Measurements from ENCODE around the gene ARHGEF17.

The ARHGEF17 gene

GRCh38 chr11:73338279-73338678, 30.2 kb downstream of the ARHGEF17 start:
- H3K9me3 ChIP-seq (ENCODE audit: severe bottlenecking) = no peaks in the 10 kb centered on the region
- no peak for ATAC-seq (ENCODE audit: low read depth)
- 0 out of 2 replicates have a peak, but pooled peaks cover 5% of the 10 kb centered on the region for H3K36me3 ChIP-seq (ENCODE audit: low read depth)
- H3K4me3 ChIP-seq (ENCODE audit: severe bottlenecking) = no peak overlapping the region
- no peak overlapping the region for H3K27ac ChIP-seq (ENCODE audit: poor library complexity, severe bottlenecking)
- H3K27me3 ChIP-seq (ENCODE audit: insufficient read depth, poor library complexity, severe bottlenecking) = no peaks in the 10 kb centered on the region
- TF ChIP-seq, protein P1, sequence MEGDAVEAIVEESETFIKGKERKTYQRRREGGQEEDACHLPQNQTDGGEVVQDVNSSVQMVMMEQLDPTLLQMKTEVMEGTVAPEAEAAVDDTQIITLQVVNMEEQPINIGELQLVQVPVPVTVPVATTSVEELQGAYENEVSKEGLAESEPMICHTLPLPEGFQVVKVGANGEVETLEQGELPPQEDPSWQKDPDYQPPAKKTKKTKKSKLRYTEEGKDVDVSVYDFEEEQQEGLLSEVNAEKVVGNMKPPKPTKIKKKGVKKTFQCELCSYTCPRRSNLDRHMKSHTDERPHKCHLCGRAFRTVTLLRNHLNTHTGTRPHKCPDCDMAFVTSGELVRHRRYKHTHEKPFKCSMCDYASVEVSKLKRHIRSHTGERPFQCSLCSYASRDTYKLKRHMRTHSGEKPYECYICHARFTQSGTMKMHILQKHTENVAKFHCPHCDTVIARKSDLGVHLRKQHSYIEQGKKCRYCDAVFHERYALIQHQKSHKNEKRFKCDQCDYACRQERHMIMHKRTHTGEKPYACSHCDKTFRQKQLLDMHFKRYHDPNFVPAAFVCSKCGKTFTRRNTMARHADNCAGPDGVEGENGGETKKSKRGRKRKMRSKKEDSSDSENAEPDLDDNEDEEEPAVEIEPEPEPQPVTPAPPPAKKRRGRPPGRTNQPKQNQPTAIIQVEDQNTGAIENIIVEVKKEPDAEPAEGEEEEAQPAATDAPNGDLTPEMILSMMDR (IDR thresholded peaks at IDR 0.05; ENCODE audit: poor library complexity, severe bottlenecking) = no peak
- DNase-seq (ENCODE audit: low spot score) = no peak
- peaks cover 14% of the 10 kb centered on the region for H3K4me1 ChIP-seq (ENCODE audit: insufficient read depth, poor library complexity, severe bottlenecking)

GRCh38 chr11:73340164-73340563, 32.1 kb downstream of the ARHGEF17 start:
- no peak overlapping the region for H3K27ac ChIP-seq (ENCODE audit: poor library complexity, severe bottlenecking)
- no peaks in the 10 kb centered on the region for H3K27me3 ChIP-seq (ENCODE audit: insufficient read depth, poor library complexity, severe bottlenecking)
- H3K36me3 ChIP-seq (ENCODE audit: low read depth) = 0 out of 2 replicates have a peak, but pooled peaks cover 5% of the 10 kb centered on the region
- H3K4me3 ChIP-seq (ENCODE audit: severe bottlenecking) = no peak overlapping the region
- peaks cover 2% of the 10 kb centered on the region for H3K4me1 ChIP-seq (ENCODE audit: insufficient read depth, poor library complexity, severe bottlenecking)
- no peaks in the 10 kb centered on the region for H3K9me3 ChIP-seq (ENCODE audit: severe bottlenecking)
- DNase-seq (ENCODE audit: low spot score) (no peak), ATAC-seq (ENCODE audit: low read depth) (no peak)
- TF ChIP-seq, protein P1 (IDR thresholded peaks at IDR 0.05; ENCODE audit: poor library complexity, severe bottlenecking) = no peak

DNA sequence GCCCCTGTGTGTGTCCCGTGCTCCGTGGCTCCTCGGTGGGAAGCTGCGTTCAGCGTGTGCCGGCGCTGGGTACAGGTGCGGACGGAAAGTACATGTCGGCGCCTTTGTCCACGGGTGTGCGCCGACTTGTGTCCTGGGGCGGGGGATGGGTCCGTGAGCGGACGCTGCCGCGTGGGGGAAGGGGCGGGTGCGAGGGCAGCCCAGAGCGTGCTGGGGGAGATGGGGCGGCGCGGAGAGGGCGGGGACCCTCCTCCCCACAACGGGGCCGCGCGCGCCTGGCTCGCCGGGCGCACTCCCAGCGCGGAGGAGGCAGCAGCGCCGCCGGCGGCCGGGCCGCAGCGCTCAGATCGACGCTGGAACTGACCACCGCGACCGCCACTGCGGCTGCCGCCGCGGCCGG, 34.6 kb downstream of the ARHGEF17 start:
- H3K27me3 ChIP-seq (ENCODE audit: insufficient read depth, poor library complexity, severe bottlenecking) = no peaks in the 10 kb centered on the region
- no peak overlapping the region for H3K4me3 ChIP-seq (ENCODE audit: severe bottlenecking)
- no peaks in the 10 kb centered on the region for H3K9me3 ChIP-seq (ENCODE audit: severe bottlenecking)
- ATAC-seq (ENCODE audit: low read depth) (no peak), DNase-seq (ENCODE audit: low spot score) (no peak)
- no peaks in the 10 kb centered on the region; the same call in 1 of the 2 replicates for H3K36me3 ChIP-seq (ENCODE audit: low read depth)
- H3K4me1 ChIP-seq (ENCODE audit: insufficient read depth, poor library complexity, severe bottlenecking) = no peaks in the 10 kb centered on the region
- no peak overlapping the region for H3K27ac ChIP-seq (ENCODE audit: poor library complexity, severe bottlenecking)
- TF ChIP-seq, protein P1 (IDR thresholded peaks at IDR 0.05; ENCODE audit: poor library complexity, severe bottlenecking) = no peak

GRCh38 chr11:73343076-73343873, 35.2 kb downstream of the ARHGEF17 start:
- H3K4me1 ChIP-seq (ENCODE audit: insufficient read depth, poor library complexity, severe bottlenecking) = no peaks in the 10 kb centered on the region
- no peaks in the 10 kb centered on the region for H3K27me3 ChIP-seq (ENCODE audit: insufficient read depth, poor library complexity, severe bottlenecking)
- H3K9me3 ChIP-seq (ENCODE audit: severe bottlenecking) = no peaks in the 10 kb centered on the region
- DNase-seq (ENCODE audit: low spot score) (no peak), ATAC-seq (ENCODE audit: low read depth) (no peak)
- TF ChIP-seq, protein P1 (IDR thresholded peaks at IDR 0.05; ENCODE audit: poor library complexity, severe bottlenecking) = no peak
- H3K4me3 ChIP-seq (ENCODE audit: severe bottlenecking) = no peak overlapping the region
- no peak overlapping the region for H3K27ac ChIP-seq (ENCODE audit: poor library complexity, severe bottlenecking)
- no peaks in the 10 kb centered on the region; the same call in 1 of the 2 replicates for H3K36me3 ChIP-seq (ENCODE audit: low read depth)

- H3K4me3 ChIP-seq (ENCODE audit: severe bottlenecking) = no peak overlapping the region
- H3K36me3 ChIP-seq (ENCODE audit: low read depth) = no peaks in the 10 kb centered on the region; the same call in 1 of the 2 replicates
- H3K27me3 ChIP-seq (ENCODE audit: insufficient read depth, poor library complexity, severe bottlenecking) = no peaks in the 10 kb centered on the region
- TF ChIP-seq, protein P1 (IDR thresholded peaks at IDR 0.05; ENCODE audit: poor library complexity, severe bottlenecking) = no peak
- DNase-seq (ENCODE audit: low spot score) (no peak), ATAC-seq (ENCODE audit: low read depth) (no peak)
- H3K9me3 ChIP-seq (ENCODE audit: severe bottlenecking) = no peaks in the 10 kb centered on the region
- no peaks in the 10 kb centered on the region for H3K4me1 ChIP-seq (ENCODE audit: insufficient read depth, poor library complexity, severe bottlenecking)
- no peak overlapping the region for H3K27ac ChIP-seq (ENCODE audit: poor library complexity, severe bottlenecking)
These were observed 36.1 kb downstream of the ARHGEF17 start for GRCh38 chr11:73344191-73344607.
